GM12873 (cell line): ENCODE measurements around the gene TSPAN9.

ENCODE experiments used
- CTCF ChIP-seq: IDR thresholded peaks from 2 replicates; pipeline ENCODE4 v1.5.1; 2012; ENCODE audit warnings: low read depth, mild to moderate bottlenecking, moderate library complexity, low read length, control low read depth; ENCODE audit not compliant: insufficient read depth; ENCODE audit errors: missing control alignments

Gene TSPAN9

GRCh38 chr12:3155702-3156370 is 78.7 kb downstream of the TSPAN9 start:
- TF ChIP-seq CTCF, result no peak

- TF ChIP-seq CTCF, result no peak
These were observed 80.6 kb downstream of the TSPAN9 start for GRCh38 chr12:3157581-3158323.

GRCh38 chr12:3158851-3159465 is 81.8 kb downstream of the TSPAN9 start:
- no peak for TF ChIP-seq CTCF

GRCh38 chr12:3160081-3160480 is 82.9 kb downstream of the TSPAN9 start:
- no peak for TF ChIP-seq CTCF

- TF ChIP-seq CTCF, result no peak
These were observed 84.7 kb downstream of the TSPAN9 start for GRCh38 chr12:3161861-3162260.

- no peak for TF ChIP-seq CTCF
These were observed 87.4 kb downstream of the TSPAN9 start for GRCh38 chr12:3164454-3165077.

GRCh38 chr12:3165078-3165980 is 88.2 kb downstream of the TSPAN9 start:
- TF ChIP-seq CTCF, result no peak
